ENCODE results near the gene SWI5.

Gene SWI5

GRCh38 chr9:128252317-128253139 is 23.5 kb upstream of the SWI5 start:
- DNase-seq = no peak

GRCh38 chr9:128253140-128253990 is 22.7 kb upstream of the SWI5 start:
- no peak for DNase-seq

- no peak for DNase-seq
These were observed 22.1 kb upstream of the SWI5 start for GRCh38 chr9:128253991-128254346.

- DNase-seq = no peak
These were observed 21.7 kb upstream of the SWI5 start for GRCh38 chr9:128254362-128254761.

- peak in 1 of 2 experiments; percentile 34 for DNase-seq
These were observed 21.0 kb upstream of the SWI5 start for GRCh38 chr9:128254855-128255759.

- DNase-seq = no peak
These were observed 18.8 kb upstream of the SWI5 start for GRCh38 chr9:128257086-128257825.

- DNase-seq = no peak
These were observed 18.2 kb upstream of the SWI5 start for GRCh38 chr9:128257907-128258306.

GRCh38 chr9:128258326-128258725 is 17.8 kb upstream of the SWI5 start:
- no peak for DNase-seq

GRCh38 chr9:128259156-128259555 is 16.9 kb upstream of the SWI5 start:
- no peak for DNase-seq

- no peak for DNase-seq
These were observed 15.7 kb upstream of the SWI5 start for GRCh38 chr9:128260340-128260739.

GRCh38 chr9:128262687-128263086 is 13.4 kb upstream of the SWI5 start:
- DNase-seq = no peak

GRCh38 chr9:128265348-128265847 is 10.7 kb upstream of the SWI5 start:
- DNase-seq = no peak

GRCh38 chr9:128266868-128267590 is 9.0 kb upstream of the SWI5 start:
- DNase-seq = no peak

- DNase-seq = no peak
These were observed 5.0 kb upstream of the SWI5 start for GRCh38 chr9:128271112-128271511.

- no peak for DNase-seq
These were observed 4.6 kb upstream of the SWI5 start for GRCh38 chr9:128271512-128271911.

GRCh38 chr9:128274245-128274644 is 1.8 kb upstream of the SWI5 start:
- DNase-seq = no peak

GRCh38 chr9:128275198-128276007 is 673 bp upstream of the SWI5 start, which contains the start of gene GOLGA2:
TSS of gene GOLGA2 (minus strand) at chr9:128276007. CDS start at chr9:128275976, 31 bp downstream.
- no peak for DNase-seq

GRCh38 chr9:128276574-128277270 is 646 bp downstream of the SWI5 start:
- no peak for DNase-seq

Measured in NCI-H446 (cell line).